H1 (cell line): Measurements from ENCODE around the gene HOOK1. TPM values are rescaled to one million over a fixed set of nuclear protein-coding genes. Genes with fewer than 3 reads are reported as not detected.

Experiments used
- CEBPB ChIP-seq: IDR thresholded peaks from 2 replicates; pipeline ENCODE4 v1.6.1; 2012; ENCODE audit warnings: low read depth, low read length
- HDAC2 ChIP-seq, 2 experiments: fragments of 300-600 bp in 1 of 2; sonication (generic) in 1 of 2; IDR thresholded peaks; 2 replicates each; pipeline ENCODE4 v1.6.1; 2011 to 2012; ENCODE audit warnings: low read depth in 2 of 2, low read length in 2 of 2, mild to moderate bottlenecking in 2 of 2, moderate library complexity in 2 of 2, borderline replicate concordance in 1 of 2, inconsistent platforms in 1 of 2
- KDM4A ChIP-seq: IDR thresholded peaks from one replicate; pipeline ENCODE4 v1.7.1; 2012; ENCODE audit warnings: low read depth, mild to moderate bottlenecking, moderate library complexity, low read length, inconsistent platforms; ENCODE audit not compliant: severe bottlenecking
- MAFK ChIP-seq: IDR thresholded peaks from 2 replicates; pipeline ENCODE4 v1.6.1; 2012; ENCODE audit warnings: low read depth, mild to moderate bottlenecking, improper control_type of control experiment, low read length
- NRF1 ChIP-seq: IDR thresholded peaks from 2 replicates; pipeline ENCODE4 v1.6.1; 2011; ENCODE audit warnings: mild to moderate bottlenecking, low read depth, low read length, improper control_type of control experiment
- SIRT6 ChIP-seq: IDR thresholded peaks from one replicate; pipeline ENCODE4 v1.7.1; 2012; ENCODE audit warnings: low read length, inconsistent platforms
- SIX5 ChIP-seq: IDR thresholded peaks from 2 replicates; pipeline ENCODE4 v1.6.1; 2011; ENCODE audit warnings: mild to moderate bottlenecking, low read depth, low read length
- SP1 ChIP-seq: IDR thresholded peaks from 2 replicates; pipeline ENCODE4 v1.6.1; 2011; ENCODE audit warnings: low read depth, low read length
- TAF7 ChIP-seq: optimal IDR thresholded peaks from 2 replicates; pipeline ENCODE3; 2011; ENCODE audit warnings: low read depth, mild to moderate bottlenecking, inconsistent platforms, low read length, moderate library complexity, borderline replicate concordance
- polyA plus RNA-seq, 7 experiments: library from polyadenylated mRNA; depleted of rRNA in 3 of 7; stranded (reverse) in 5 of 7; unstranded in 2 of 7; fragments of >200 nt in 5 of 7; fragments of 200-250 nt in 2 of 7; gene quantifications; 1 replicate in 5 of 7; 2 replicates in 1 of 7; 4 replicates in 1 of 7; pipeline versions ENCODE4 v1.2.1 to v1.2.3, GENCODE V29; 2011 to 2013; ENCODE audit warnings: missing spikeins in 2 of 7, mixed read lengths in 2 of 7
- total RNA-seq: library from RNA; stranded (reverse); fragmentation: NEBNext Ultra II Directional; extraction: Animal tissue kit (Norgen Biotek cat#: 25700); gene quantifications from 2 replicates; pipeline ENCODE4 v1.2.1, GENCODE V29; 2021
- TF ChIP-seq, protein P1 (sequence below): fragments of 300-600 bp; sonication (generic); IDR thresholded peaks from 2 replicates; pipeline ENCODE4 v1.7.1; 2012; ENCODE audit warnings: low read length, moderate library complexity, mild to moderate bottlenecking, inconsistent platforms; ENCODE audit not compliant: insufficient replicate concordance

HOOK1 gene
- total and polyA plus RNA-seq, 2 of the 8 experiments (the other 6 are each of a cell fraction or from before 2014, with no cell fraction given) = 5.6 to 34.5 TPM

DNA sequence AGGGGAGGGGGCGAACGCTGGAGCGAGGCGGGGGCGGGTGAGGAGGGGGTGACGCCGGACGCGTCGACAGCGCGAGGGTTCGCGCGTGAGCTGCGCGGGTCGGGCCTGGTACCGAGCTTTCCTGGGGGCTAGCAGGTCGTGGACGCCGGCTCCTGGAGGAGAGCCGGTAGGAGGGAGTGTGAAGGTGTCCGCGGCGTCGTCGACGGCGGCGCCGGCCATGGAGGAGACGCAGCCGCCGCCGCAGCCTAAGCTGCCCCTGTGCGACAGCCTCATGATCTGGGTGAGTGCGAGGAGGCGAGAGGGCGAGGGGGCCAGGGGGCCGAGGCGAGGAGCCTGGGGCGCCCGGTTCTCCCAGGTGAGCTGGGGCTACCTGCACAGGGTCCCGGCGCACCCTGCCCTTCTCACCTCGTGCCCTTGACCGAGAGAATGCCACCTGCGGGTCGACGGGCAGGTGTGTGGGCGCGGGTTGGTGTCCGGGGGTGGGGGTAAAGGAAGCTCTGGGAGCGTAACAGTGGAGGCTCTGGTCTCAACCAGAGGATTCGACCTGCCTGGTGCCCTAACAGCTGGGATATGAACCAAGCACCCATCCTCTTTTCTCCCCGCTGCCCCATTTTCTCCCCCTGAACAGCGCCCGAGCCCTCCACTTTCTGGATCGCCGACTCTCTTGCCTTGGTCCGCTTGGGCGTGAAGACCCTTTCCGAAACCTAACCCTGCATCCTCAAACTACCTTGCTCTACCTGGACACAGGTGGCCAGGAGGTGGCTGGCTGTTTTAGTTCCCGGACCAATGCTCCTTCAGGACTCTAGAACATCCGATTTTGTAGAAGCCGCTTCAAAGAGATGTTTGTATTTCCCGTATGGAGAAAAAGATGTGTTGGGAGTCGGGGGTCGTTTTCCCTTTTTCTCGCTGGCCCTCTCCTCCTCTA, at the start of gene HOOK1 (continued):
- TF ChIP-seq, protein P1, sequence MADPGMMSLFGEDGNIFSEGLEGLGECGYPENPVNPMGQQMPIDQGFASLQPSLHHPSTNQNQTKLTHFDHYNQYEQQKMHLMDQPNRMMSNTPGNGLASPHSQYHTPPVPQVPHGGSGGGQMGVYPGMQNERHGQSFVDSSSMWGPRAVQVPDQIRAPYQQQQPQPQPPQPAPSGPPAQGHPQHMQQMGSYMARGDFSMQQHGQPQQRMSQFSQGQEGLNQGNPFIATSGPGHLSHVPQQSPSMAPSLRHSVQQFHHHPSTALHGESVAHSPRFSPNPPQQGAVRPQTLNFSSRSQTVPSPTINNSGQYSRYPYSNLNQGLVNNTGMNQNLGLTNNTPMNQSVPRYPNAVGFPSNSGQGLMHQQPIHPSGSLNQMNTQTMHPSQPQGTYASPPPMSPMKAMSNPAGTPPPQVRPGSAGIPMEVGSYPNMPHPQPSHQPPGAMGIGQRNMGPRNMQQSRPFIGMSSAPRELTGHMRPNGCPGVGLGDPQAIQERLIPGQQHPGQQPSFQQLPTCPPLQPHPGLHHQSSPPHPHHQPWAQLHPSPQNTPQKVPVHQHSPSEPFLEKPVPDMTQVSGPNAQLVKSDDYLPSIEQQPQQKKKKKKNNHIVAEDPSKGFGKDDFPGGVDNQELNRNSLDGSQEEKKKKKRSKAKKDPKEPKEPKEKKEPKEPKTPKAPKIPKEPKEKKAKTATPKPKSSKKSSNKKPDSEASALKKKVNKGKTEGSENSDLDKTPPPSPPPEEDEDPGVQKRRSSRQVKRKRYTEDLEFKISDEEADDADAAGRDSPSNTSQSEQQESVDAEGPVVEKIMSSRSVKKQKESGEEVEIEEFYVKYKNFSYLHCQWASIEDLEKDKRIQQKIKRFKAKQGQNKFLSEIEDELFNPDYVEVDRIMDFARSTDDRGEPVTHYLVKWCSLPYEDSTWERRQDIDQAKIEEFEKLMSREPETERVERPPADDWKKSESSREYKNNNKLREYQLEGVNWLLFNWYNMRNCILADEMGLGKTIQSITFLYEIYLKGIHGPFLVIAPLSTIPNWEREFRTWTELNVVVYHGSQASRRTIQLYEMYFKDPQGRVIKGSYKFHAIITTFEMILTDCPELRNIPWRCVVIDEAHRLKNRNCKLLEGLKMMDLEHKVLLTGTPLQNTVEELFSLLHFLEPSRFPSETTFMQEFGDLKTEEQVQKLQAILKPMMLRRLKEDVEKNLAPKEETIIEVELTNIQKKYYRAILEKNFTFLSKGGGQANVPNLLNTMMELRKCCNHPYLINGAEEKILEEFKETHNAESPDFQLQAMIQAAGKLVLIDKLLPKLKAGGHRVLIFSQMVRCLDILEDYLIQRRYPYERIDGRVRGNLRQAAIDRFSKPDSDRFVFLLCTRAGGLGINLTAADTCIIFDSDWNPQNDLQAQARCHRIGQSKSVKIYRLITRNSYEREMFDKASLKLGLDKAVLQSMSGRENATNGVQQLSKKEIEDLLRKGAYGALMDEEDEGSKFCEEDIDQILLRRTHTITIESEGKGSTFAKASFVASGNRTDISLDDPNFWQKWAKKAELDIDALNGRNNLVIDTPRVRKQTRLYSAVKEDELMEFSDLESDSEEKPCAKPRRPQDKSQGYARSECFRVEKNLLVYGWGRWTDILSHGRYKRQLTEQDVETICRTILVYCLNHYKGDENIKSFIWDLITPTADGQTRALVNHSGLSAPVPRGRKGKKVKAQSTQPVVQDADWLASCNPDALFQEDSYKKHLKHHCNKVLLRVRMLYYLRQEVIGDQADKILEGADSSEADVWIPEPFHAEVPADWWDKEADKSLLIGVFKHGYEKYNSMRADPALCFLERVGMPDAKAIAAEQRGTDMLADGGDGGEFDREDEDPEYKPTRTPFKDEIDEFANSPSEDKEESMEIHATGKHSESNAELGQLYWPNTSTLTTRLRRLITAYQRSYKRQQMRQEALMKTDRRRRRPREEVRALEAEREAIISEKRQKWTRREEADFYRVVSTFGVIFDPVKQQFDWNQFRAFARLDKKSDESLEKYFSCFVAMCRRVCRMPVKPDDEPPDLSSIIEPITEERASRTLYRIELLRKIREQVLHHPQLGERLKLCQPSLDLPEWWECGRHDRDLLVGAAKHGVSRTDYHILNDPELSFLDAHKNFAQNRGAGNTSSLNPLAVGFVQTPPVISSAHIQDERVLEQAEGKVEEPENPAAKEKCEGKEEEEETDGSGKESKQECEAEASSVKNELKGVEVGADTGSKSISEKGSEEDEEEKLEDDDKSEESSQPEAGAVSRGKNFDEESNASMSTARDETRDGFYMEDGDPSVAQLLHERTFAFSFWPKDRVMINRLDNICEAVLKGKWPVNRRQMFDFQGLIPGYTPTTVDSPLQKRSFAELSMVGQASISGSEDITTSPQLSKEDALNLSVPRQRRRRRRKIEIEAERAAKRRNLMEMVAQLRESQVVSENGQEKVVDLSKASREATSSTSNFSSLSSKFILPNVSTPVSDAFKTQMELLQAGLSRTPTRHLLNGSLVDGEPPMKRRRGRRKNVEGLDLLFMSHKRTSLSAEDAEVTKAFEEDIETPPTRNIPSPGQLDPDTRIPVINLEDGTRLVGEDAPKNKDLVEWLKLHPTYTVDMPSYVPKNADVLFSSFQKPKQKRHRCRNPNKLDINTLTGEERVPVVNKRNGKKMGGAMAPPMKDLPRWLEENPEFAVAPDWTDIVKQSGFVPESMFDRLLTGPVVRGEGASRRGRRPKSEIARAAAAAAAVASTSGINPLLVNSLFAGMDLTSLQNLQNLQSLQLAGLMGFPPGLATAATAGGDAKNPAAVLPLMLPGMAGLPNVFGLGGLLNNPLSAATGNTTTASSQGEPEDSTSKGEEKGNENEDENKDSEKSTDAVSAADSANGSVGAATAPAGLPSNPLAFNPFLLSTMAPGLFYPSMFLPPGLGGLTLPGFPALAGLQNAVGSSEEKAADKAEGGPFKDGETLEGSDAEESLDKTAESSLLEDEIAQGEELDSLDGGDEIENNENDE = no peak
- TF ChIP-seq MAFK (no peak), SIX5 (no peak), TAF7 (no peak), KDM4A (peak; percentile 96), NRF1 (no peak), SP1 (no peak), CEBPB (no peak), HDAC2 (IDR thresholded peaks at IDR 0.05; ENCODE audit: borderline replicate concordance in 1 of 2, low read depth in 2 of 2, low read length in 2 of 2) (no peak), SIRT6 (no peak)
